ENCODE measurements around the gene MPPE1. TPM values are rescaled to one million over a fixed set of nuclear protein-coding genes. Genes with fewer than 3 reads are reported as not detected.

Gene MPPE1
- polyA plus RNA-seq, 1 donor from 2014 or later: 53.4 TPM

DNA sequence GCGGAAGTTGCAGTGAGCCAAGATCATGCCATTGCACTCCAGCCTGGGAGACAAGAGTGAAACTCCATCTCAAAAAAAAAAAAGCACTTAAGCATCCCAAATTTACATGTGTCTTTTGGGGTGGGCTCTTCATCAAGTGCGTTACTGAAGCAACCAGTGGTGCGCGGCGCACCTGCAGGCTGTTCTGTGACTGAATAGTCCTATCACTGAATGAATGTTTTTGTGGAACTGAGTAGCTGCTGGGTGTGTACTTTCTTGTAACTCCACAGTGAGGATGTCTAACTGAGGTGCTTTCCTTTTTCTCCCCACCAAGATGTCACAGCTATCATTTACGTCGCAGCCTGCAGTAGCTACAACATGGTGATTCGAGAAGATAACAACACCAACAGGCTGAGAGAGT lies 39.9 kb downstream of the MPPE1 start:
- Histone ChIP-seq H4K20me1 (ENCODE audit: insufficient read depth) (no peaks in the 10 kb centered on the region), H3K27ac (ENCODE audit: low read length) (no peak overlapping the region), H2AFZ (ENCODE audit: low read depth, low read length) (no peak overlapping the region), H3K4me2 (ENCODE audit: low read length) (no peak overlapping the region), H3K79me2 (replicated peaks; ENCODE audit: insufficient read depth, low read length) (no peaks in the 10 kb centered on the region), H3K9me2 (ENCODE audit: insufficient read depth, low read length) (no peaks in the 10 kb centered on the region), H3K9ac (ENCODE audit: low read length) (no peak overlapping the region), H3K27me3 (ENCODE audit: insufficient read depth, low read depth, low read length) (no peaks in the 10 kb centered on the region), H3F3A (ENCODE audit: insufficient read depth, low read length, poor library complexity, severe bottlenecking) (no peaks in the 10 kb centered on the region), H3K4me3 (ENCODE audit: low read length) (no peak overlapping the region), H3K36me3 (ENCODE audit: insufficient read depth, low read length) (no peaks in the 10 kb centered on the region), H3K9me3 (ENCODE audit: low read length) (no peaks in the 10 kb centered on the region)
- TF ChIP-seq EZH2 (IDR thresholded peaks at IDR 0.05; ENCODE audit: borderline replicate concordance, insufficient read depth, low read length, poor library complexity, severe bottlenecking): no peak

DNA sequence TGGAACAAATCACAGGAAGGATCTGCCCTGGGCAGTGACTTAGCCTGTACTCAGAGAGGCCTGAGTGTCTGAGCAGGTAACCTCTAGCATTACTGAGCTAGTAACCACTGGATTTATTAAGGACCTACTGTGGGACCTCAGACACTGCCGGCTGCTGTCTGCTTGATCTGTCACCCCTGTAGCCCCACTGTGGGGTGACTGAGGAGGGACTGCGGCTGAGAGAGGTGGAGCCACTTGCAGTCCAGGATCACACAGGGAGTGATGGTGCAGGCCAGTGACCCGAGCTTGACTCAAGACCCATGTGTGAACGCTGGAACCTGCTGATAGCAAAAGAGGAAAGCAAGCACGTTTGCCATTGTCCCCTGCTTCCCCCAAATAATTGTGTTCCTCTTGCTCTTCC lies 41.4 kb downstream of the MPPE1 start:
- Histone ChIP-seq H4K20me1 (ENCODE audit: insufficient read depth) (no peaks in the 10 kb centered on the region), H3F3A (ENCODE audit: insufficient read depth, low read length, poor library complexity, severe bottlenecking) (no peaks in the 10 kb centered on the region), H3K79me2 (replicated peaks; ENCODE audit: insufficient read depth, low read length) (no peaks in the 10 kb centered on the region), H3K27me3 (ENCODE audit: insufficient read depth, low read depth, low read length) (no peaks in the 10 kb centered on the region), H3K9me3 (ENCODE audit: low read length) (no peaks in the 10 kb centered on the region), H3K4me2 (ENCODE audit: low read length) (no peak overlapping the region), H3K4me3 (ENCODE audit: low read length) (no peak overlapping the region), H3K27ac (ENCODE audit: low read length) (no peak overlapping the region), H2AFZ (ENCODE audit: low read depth, low read length) (no peak overlapping the region), H3K9me2 (ENCODE audit: insufficient read depth, low read length) (no peaks in the 10 kb centered on the region), H3K36me3 (ENCODE audit: insufficient read depth, low read length) (no peaks in the 10 kb centered on the region), H3K9ac (ENCODE audit: low read length) (no peak overlapping the region)
- TF ChIP-seq TAF1 (IDR thresholded peaks at IDR 0.05; ENCODE audit: low read depth) (no peak), EZH2 (IDR thresholded peaks at IDR 0.05; ENCODE audit: borderline replicate concordance, insufficient read depth, low read length, poor library complexity, severe bottlenecking) (no peak), SMC3 (conservative IDR thresholded peaks at IDR 0.05; ENCODE audit: poor library complexity) (no peak), EP300 (conservative IDR thresholded peaks at IDR 0.05; ENCODE audit: poor library complexity, severe bottlenecking) (no peak), MXI1 (conservative IDR thresholded peaks at IDR 0.05; ENCODE audit: poor library complexity, severe bottlenecking) (no peak), RAD21 (conservative IDR thresholded peaks at IDR 0.05) (no peak), POLR2AphosphoS5 (IDR thresholded peaks at IDR 0.05) (no peak)
- TF ChIP-seq, protein P1, sequence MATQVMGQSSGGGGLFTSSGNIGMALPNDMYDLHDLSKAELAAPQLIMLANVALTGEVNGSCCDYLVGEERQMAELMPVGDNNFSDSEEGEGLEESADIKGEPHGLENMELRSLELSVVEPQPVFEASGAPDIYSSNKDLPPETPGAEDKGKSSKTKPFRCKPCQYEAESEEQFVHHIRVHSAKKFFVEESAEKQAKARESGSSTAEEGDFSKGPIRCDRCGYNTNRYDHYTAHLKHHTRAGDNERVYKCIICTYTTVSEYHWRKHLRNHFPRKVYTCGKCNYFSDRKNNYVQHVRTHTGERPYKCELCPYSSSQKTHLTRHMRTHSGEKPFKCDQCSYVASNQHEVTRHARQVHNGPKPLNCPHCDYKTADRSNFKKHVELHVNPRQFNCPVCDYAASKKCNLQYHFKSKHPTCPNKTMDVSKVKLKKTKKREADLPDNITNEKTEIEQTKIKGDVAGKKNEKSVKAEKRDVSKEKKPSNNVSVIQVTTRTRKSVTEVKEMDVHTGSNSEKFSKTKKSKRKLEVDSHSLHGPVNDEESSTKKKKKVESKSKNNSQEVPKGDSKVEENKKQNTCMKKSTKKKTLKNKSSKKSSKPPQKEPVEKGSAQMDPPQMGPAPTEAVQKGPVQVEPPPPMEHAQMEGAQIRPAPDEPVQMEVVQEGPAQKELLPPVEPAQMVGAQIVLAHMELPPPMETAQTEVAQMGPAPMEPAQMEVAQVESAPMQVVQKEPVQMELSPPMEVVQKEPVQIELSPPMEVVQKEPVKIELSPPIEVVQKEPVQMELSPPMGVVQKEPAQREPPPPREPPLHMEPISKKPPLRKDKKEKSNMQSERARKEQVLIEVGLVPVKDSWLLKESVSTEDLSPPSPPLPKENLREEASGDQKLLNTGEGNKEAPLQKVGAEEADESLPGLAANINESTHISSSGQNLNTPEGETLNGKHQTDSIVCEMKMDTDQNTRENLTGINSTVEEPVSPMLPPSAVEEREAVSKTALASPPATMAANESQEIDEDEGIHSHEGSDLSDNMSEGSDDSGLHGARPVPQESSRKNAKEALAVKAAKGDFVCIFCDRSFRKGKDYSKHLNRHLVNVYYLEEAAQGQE (IDR thresholded peaks at IDR 0.05; ENCODE audit: borderline replicate concordance): no peak
- TF ChIP-seq, protein P2, sequence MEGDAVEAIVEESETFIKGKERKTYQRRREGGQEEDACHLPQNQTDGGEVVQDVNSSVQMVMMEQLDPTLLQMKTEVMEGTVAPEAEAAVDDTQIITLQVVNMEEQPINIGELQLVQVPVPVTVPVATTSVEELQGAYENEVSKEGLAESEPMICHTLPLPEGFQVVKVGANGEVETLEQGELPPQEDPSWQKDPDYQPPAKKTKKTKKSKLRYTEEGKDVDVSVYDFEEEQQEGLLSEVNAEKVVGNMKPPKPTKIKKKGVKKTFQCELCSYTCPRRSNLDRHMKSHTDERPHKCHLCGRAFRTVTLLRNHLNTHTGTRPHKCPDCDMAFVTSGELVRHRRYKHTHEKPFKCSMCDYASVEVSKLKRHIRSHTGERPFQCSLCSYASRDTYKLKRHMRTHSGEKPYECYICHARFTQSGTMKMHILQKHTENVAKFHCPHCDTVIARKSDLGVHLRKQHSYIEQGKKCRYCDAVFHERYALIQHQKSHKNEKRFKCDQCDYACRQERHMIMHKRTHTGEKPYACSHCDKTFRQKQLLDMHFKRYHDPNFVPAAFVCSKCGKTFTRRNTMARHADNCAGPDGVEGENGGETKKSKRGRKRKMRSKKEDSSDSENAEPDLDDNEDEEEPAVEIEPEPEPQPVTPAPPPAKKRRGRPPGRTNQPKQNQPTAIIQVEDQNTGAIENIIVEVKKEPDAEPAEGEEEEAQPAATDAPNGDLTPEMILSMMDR (IDR thresholded peaks at IDR 0.05; ENCODE audit: poor library complexity, severe bottlenecking): no peak

DNA sequence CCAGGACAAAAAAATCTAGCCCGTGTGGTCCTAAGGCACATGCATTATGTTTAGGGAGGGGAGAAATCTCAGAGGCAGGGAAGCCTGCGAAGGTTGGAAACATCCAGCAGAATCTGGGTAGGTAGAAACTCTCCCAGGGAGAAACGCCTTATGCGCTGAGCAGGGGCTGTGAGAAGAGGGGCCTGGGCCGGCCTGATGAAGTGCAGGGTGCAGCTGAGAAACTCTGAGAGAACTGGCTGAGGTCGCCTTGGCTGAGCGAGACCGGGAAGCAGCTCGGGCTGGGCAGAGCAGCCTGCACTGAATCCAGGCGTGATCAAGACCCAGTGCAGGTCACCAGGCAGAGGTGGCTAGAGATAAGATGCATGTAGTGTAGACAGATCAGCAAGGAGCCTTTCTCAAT lies 41.8 kb downstream of the MPPE1 start:
- H3K27me3 ChIP-seq (ENCODE audit: insufficient read depth, low read depth, low read length): no peaks in the 10 kb centered on the region

More for the DNA sequence above, 41.8 kb downstream of the MPPE1 start:
- Histone ChIP-seq H2AFZ (ENCODE audit: low read depth, low read length) (no peak overlapping the region), H3K4me2 (ENCODE audit: low read length) (no peak overlapping the region), H3F3A (ENCODE audit: insufficient read depth, low read length, poor library complexity, severe bottlenecking) (no peaks in the 10 kb centered on the region), H3K27ac (ENCODE audit: low read length) (no peak overlapping the region), H3K4me3 (ENCODE audit: low read length) (no peak overlapping the region), H3K9ac (ENCODE audit: low read length) (no peak overlapping the region), H4K20me1 (ENCODE audit: insufficient read depth) (no peaks in the 10 kb centered on the region), H3K9me3 (ENCODE audit: low read length) (no peaks in the 10 kb centered on the region), H3K36me3 (ENCODE audit: insufficient read depth, low read length) (no peaks in the 10 kb centered on the region), H3K79me2 (replicated peaks; ENCODE audit: insufficient read depth, low read length) (no peaks in the 10 kb centered on the region), H3K9me2 (ENCODE audit: insufficient read depth, low read length) (no peaks in the 10 kb centered on the region)
- TF ChIP-seq RAD21 (conservative IDR thresholded peaks at IDR 0.05): no peak
- TF ChIP-seq TAF1 (IDR thresholded peaks at IDR 0.05; ENCODE audit: low read depth): no peak
- no peak for TF ChIP-seq EZH2 (IDR thresholded peaks at IDR 0.05; ENCODE audit: borderline replicate concordance, insufficient read depth, low read length, poor library complexity, severe bottlenecking)
- TF ChIP-seq, protein P2 (IDR thresholded peaks at IDR 0.05; ENCODE audit: poor library complexity, severe bottlenecking): no peak
- TF ChIP-seq POLR2AphosphoS5 (IDR thresholded peaks at IDR 0.05): no peak
- TF ChIP-seq, protein P1 (IDR thresholded peaks at IDR 0.05; ENCODE audit: borderline replicate concordance): no peak
- no peak for TF ChIP-seq SMC3 (conservative IDR thresholded peaks at IDR 0.05; ENCODE audit: poor library complexity)
- no peak for TF ChIP-seq EP300 (conservative IDR thresholded peaks at IDR 0.05; ENCODE audit: poor library complexity, severe bottlenecking)
- TF ChIP-seq MXI1 (conservative IDR thresholded peaks at IDR 0.05; ENCODE audit: poor library complexity, severe bottlenecking): no peak
